Ishikawa (cell line): ENCODE measurements around the gene SLC9A4.

ENCODE experiments used
- FOXM1 ChIP-seq: IDR thresholded peaks from 2 replicates; pipeline ENCODE4 v1.6.1; 2012; ENCODE audit warnings: low read depth, borderline replicate concordance
- TAF1 ChIP-seq: IDR thresholded peaks from 2 replicates; pipeline ENCODE4 v1.6.1; 2012; ENCODE audit warnings: low read depth, mild to moderate bottlenecking
- TEAD4 ChIP-seq: IDR thresholded peaks from 2 replicates; pipeline ENCODE4 v1.6.1; 2012
- TF ChIP-seq, protein P1 (sequence below): IDR thresholded peaks from 2 replicates; pipeline ENCODE4 v1.6.1; 2012; ENCODE audit warnings: low read depth, mild to moderate bottlenecking

DNA sequence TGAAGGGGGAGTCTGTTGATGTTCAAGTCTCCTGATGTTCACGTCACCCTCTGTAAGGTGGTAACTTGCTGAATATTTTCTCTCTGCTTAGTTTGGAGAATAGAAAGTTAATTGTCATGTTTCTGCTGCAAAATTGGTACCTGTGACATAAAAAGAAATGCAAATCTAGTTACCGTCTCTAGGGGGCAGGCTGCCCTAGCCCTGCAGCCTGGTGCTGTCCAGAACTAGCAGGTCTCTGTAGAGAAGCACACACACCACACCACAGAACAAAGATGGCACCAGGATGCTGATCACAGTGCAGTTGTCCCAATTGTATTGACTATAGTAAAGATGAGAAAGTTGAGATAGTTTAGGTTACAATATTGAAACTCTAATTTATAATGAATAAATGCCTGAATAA is 47.0 kb downstream of the SLC9A4 start:
- TF ChIP-seq TEAD4 (no peak), TAF1 (no peak), FOXM1 (no peak)
- TF ChIP-seq, protein P1, sequence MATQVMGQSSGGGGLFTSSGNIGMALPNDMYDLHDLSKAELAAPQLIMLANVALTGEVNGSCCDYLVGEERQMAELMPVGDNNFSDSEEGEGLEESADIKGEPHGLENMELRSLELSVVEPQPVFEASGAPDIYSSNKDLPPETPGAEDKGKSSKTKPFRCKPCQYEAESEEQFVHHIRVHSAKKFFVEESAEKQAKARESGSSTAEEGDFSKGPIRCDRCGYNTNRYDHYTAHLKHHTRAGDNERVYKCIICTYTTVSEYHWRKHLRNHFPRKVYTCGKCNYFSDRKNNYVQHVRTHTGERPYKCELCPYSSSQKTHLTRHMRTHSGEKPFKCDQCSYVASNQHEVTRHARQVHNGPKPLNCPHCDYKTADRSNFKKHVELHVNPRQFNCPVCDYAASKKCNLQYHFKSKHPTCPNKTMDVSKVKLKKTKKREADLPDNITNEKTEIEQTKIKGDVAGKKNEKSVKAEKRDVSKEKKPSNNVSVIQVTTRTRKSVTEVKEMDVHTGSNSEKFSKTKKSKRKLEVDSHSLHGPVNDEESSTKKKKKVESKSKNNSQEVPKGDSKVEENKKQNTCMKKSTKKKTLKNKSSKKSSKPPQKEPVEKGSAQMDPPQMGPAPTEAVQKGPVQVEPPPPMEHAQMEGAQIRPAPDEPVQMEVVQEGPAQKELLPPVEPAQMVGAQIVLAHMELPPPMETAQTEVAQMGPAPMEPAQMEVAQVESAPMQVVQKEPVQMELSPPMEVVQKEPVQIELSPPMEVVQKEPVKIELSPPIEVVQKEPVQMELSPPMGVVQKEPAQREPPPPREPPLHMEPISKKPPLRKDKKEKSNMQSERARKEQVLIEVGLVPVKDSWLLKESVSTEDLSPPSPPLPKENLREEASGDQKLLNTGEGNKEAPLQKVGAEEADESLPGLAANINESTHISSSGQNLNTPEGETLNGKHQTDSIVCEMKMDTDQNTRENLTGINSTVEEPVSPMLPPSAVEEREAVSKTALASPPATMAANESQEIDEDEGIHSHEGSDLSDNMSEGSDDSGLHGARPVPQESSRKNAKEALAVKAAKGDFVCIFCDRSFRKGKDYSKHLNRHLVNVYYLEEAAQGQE: peak; percentile 48; the same call in 1 of the 2 replicates
